GM23338 (cell line): ENCODE results near the gene SIX5.

Source experiments
- CREB1 ChIP-seq: fragments of 250-450 bp; sonication (Bioruptor Pico); IDR thresholded peaks from 2 replicates; pipeline ENCODE4 v1.5.0; 2020; ENCODE audit warnings: low read depth, mild to moderate bottlenecking, moderate library complexity
- EZH2 ChIP-seq: fragments of 200-600 bp; sonication (generic); IDR thresholded peaks from one replicate; pipeline ENCODE4 v1.8.0; 2017; ENCODE audit warnings: antibody characterized with exemption, mild to moderate bottlenecking, low read depth; ENCODE audit not compliant: unreplicated experiment
- EZH2phosphoT487 ChIP-seq: fragments of 200-600 bp; sonication (generic); IDR thresholded peaks from one replicate; pipeline ENCODE4 v1.8.1; 2018; ENCODE audit warnings: antibody characterized with exemption; ENCODE audit not compliant: unreplicated experiment
- JUNB ChIP-seq: IDR thresholded peaks from one replicate; pipeline ENCODE4 v1.6.1; 2016; ENCODE audit warnings: antibody characterized with exemption; ENCODE audit not compliant: unreplicated experiment
- POLR2AphosphoS5 ChIP-seq: IDR thresholded peaks from 2 replicates; pipeline ENCODE4 v1.6.1; 2016; ENCODE audit warnings: antibody characterized with exemption, low read depth
- STAT1 ChIP-seq: IDR thresholded peaks from one replicate; pipeline ENCODE4 v1.6.1; 2016; ENCODE audit warnings: antibody characterized with exemption; ENCODE audit not compliant: unreplicated experiment
- ZNF114 ChIP-seq: fragments of 250-450 bp; sonication (Bioruptor Pico); IDR thresholded peaks from 2 replicates; pipeline ENCODE4 v1.5.0; 2020; ENCODE audit warnings: mild to moderate bottlenecking, moderate library complexity
- TF ChIP-seq, protein P1 (sequence below), 2 experiments: fragments of 200-600 bp in 1 of 2; sonication (generic) in 1 of 2; conservative IDR thresholded peaks; 2 replicates each; pipeline versions ENCODE4 v1.5.1 to v1.6.1; 2016 to 2017; ENCODE audit warnings: antibody characterized with exemption in 2 of 2, low read depth in 2 of 2, mild to moderate bottlenecking in 2 of 2, moderate library complexity in 1 of 2

DNA sequence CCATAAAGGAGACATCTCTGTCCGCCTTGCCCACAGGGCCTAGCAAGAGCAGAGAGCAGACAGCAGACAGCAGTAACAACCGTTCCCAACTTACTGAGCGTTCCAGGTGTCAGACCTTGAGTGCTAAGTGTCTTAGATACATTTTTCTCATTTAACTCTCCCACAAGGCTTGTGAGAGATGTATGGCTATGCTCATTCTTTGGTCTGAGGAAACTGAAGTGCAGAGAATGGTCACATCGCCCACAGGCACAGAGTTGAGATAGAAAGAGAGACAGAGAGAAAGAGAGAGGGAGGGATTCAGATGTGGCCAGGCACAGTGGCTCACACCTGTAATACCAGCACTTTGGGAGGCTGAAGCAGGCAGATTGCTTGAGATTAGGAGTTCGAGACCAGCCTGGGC lies 21.5 kb downstream of the SIX5 start:
- TF ChIP-seq, protein P1, sequence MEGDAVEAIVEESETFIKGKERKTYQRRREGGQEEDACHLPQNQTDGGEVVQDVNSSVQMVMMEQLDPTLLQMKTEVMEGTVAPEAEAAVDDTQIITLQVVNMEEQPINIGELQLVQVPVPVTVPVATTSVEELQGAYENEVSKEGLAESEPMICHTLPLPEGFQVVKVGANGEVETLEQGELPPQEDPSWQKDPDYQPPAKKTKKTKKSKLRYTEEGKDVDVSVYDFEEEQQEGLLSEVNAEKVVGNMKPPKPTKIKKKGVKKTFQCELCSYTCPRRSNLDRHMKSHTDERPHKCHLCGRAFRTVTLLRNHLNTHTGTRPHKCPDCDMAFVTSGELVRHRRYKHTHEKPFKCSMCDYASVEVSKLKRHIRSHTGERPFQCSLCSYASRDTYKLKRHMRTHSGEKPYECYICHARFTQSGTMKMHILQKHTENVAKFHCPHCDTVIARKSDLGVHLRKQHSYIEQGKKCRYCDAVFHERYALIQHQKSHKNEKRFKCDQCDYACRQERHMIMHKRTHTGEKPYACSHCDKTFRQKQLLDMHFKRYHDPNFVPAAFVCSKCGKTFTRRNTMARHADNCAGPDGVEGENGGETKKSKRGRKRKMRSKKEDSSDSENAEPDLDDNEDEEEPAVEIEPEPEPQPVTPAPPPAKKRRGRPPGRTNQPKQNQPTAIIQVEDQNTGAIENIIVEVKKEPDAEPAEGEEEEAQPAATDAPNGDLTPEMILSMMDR (conservative IDR thresholded peaks at IDR 0.05; ENCODE audit: low read depth in 2 of 2), result no peak
- no peak for TF ChIP-seq ZNF114
- TF ChIP-seq EZH2, result no peak
- no peak for TF ChIP-seq CREB1 (CRISPR knock-in tag)
- no peak for TF ChIP-seq POLR2AphosphoS5
- TF ChIP-seq STAT1, result no peak
- TF ChIP-seq EZH2phosphoT487, result no peak
- no peak for TF ChIP-seq JUNB
